ENCODE measurements around the gene DNAJC12. TPM values are rescaled to one million over a fixed set of nuclear protein-coding genes. Genes with fewer than 3 reads are reported as not detected.
"Not testable (repeated sequence)": the region's sequence is repeated elsewhere in the genome, so short reads cannot be mapped to it uniquely, and the experiment has no call there.

Gene DNAJC12
- total RNA-seq, 1 donor = 1.3 TPM

DNA sequence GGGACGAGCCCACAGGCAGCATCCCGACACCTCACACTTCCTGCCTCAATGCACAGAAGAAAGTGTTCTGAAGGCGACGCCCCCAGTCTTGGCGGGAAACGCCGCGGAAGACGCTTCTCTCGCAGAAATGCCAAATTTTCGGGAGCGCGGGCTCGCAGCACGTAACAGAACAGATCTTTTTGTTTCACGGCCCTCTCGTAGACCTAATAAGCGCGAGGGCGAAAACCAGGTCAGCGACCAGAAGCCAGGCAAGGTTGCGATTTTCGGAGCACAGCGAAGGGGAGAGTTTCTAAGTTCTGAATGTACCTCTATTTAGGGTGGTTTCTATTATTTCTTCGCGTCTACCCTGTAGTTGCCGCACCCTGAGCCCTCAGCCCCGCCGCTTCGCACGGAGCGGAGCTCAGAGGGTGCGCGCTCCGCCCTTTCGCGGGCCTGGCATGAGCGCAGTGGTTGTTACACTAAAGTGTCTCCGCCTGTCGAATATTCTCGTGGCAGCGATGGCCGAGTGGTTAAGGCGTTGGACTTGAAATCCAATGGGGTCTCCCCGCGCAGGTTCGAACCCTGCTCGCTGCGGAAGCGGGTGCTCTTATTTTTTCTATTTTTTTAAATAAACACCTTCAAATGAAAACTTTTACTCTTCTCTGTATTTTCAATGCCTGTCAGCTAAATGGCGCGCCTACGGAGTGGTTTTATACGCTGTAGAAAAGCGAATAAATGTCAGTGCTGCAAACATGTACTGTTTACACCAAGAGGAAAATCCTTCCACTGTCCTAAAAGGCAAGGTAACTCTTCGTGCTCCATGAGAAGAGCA, 73.8 kb downstream of the DNAJC12 start:
- peak; percentile 94 for DNase-seq (ENCODE audit: low read depth)
- peak overlapping the region; percentile 92 for H3K4me3 ChIP-seq (ENCODE audit: low read depth, low read length)
- TF ChIP-seq, protein P1, sequence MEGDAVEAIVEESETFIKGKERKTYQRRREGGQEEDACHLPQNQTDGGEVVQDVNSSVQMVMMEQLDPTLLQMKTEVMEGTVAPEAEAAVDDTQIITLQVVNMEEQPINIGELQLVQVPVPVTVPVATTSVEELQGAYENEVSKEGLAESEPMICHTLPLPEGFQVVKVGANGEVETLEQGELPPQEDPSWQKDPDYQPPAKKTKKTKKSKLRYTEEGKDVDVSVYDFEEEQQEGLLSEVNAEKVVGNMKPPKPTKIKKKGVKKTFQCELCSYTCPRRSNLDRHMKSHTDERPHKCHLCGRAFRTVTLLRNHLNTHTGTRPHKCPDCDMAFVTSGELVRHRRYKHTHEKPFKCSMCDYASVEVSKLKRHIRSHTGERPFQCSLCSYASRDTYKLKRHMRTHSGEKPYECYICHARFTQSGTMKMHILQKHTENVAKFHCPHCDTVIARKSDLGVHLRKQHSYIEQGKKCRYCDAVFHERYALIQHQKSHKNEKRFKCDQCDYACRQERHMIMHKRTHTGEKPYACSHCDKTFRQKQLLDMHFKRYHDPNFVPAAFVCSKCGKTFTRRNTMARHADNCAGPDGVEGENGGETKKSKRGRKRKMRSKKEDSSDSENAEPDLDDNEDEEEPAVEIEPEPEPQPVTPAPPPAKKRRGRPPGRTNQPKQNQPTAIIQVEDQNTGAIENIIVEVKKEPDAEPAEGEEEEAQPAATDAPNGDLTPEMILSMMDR (IDR thresholded peaks at IDR 0.05; ENCODE audit: insufficient read depth, low read depth, low read length) = no peak

DNA sequence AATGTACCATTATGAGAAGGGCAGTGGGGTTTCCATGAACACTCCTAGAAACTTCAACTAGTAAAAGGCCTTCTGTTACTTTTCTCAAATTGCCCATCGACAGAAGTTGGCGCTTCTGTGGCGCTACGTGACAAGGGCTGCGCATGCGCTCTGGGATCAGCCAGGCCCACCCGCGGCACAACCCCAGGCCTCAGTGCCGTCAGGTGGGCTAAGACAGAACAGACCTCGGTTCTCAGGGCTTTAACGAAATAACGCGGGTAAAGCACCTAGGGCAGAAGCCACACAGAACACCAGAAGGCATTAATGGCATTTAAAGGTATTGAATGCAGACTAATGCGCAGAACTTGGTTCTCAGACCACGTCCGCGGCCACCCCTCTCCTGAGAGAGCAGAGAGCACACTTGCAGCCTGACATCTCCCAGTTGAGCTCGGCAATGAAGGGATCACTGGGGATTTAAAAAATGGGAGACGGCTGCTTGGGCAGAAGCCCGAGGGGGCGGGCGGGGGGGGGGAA, 74.4 kb downstream of the DNAJC12 start:
- DNase-seq (ENCODE audit: low read depth) = peak; percentile 45
- TF ChIP-seq, protein P1 (IDR thresholded peaks at IDR 0.05; ENCODE audit: insufficient read depth, low read depth, low read length) = no peak

DNA sequence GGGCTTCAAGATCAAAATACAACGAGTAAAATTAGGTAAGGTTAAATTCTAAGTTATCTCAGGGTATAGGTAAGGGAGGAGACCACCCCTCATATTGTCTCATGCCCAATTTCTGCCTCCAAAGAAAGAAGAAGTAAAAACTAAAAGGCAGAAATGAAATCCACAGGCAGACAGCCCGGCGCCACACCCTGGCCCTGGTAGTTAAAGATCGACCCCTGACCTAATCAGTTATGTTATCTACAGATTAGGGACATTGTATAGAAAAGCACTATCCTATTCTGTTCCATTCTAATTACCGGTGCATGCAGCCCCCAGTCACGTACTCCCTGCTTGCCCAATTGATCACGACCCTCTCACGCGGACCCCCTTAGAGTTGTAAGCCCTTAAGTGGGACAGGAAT, 75.4 kb downstream of the DNAJC12 start:
- DNase-seq (ENCODE audit: low read depth); H3K4me3 ChIP-seq (ENCODE audit: low read depth, low read length): not testable (repeated sequence)

More for the DNA sequence above, 74.4 kb downstream of the DNAJC12 start:
- peak overlapping the region; percentile 92 for H3K4me3 ChIP-seq (ENCODE audit: low read depth, low read length)

DNA sequence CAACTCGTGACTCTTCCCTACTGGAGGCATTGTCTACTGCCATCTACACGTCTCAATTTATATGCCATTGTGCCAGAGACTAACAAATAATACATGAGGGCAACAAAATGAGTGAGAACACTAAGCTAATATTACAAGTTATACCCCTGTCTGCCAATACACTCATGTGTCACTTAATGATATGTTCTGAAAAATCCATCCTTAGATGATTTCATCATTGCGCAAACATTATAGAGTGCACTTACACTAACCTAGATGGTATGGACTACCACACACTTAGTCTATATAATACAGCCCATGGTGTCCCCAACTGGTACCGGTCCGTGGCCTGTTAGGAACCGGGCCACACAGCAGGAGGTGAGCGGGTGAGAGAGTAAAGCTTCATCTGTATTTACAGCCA, 77.7 kb downstream of the DNAJC12 start:
- H3K4me3 ChIP-seq (ENCODE audit: low read depth, low read length) = no peak overlapping the region
- no peak for DNase-seq (ENCODE audit: low read depth)
- TF ChIP-seq, protein P1 (IDR thresholded peaks at IDR 0.05; ENCODE audit: insufficient read depth, low read depth, low read length) = no peak

Small RNA genes lying within 50 kb of the gene (small RNA-seq; reads per million reads assigned to genes)
- gene RN7SL394P (not detected), gene RNU6-1250P (not detected), gene RNU6-523P (not detected)

Other genes starting within 250 kb of the DNAJC12 start
- gene CTNNA3, start 142.0 kb downstream of the DNAJC12 start, total RNA-seq = under 0.01 TPM in 1 of 2 replicates, not detected in the other
- 14.8 and 17.7 TPM in 2 replicates for gene SIRT1, start 46.5 kb upstream of the DNAJC12 start, total RNA-seq
- gene HERC4, start 237.1 kb upstream of the DNAJC12 start, total RNA-seq = 118 and 225 TPM in 2 replicates